ENCODE results near the gene MKKS. TPM values are rescaled to one million over a fixed set of nuclear protein-coding genes. Genes with fewer than 3 reads are reported as not detected.

MKKS gene
- total and polyA plus RNA-seq, 2 donors (not counting 1 experiment from before 2014, with no cell fraction given): 6.0 to 12.6 TPM

DNA sequence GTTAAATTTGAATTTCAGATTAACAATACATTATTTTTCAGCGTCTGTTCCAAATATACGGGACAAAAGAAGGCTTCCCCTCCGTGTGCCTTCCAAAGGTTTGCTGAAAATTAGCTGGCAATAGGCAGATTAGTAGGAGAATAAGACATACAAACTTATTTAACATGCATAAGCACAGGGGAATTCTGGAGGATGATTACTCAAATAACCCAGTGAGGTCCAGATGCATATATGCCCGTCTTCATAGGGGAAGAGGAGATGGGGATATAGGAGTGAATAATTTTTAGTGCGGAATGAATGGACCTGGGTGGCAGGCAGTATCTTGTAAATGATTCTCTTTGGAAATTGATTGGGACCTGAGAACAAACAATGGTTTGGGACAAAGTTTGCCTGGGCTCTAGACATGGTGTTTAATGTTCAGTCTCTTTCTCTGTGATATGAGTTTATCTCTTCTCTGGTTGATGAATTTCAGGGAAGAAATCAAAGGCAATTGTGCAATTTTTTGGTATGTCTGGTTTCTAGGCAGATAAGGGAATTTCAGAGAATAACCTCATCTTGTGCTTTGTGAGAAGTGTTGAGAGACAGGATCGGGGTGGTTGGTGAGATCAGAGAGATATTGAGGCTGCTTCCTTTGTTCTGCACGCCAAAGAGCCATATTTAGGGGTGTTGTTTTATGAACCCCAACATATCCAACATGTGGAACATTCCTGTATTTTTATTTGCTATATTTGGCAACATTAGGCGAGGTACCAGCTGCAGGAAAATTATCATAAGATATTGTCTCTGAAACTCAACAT lies 63.7 kb downstream of the MKKS start:
- H3K4me3 Mint-ChIP-seq: no peak overlapping the region
- WGBS (ENCODE audit: insufficient coverage): 95% methylated on average over 2 of the region's 8 CpGs
- no peak overlapping the region for H3K4me2 ChIP-seq (replicated peaks; ENCODE audit: low read depth, low read length, poor library complexity, severe bottlenecking)
- no peak for DNase-seq
- H3K27me3 Mint-ChIP-seq: peaks cover 23% of the 10 kb centered on the region
- POLR2A ChIA-PET: no interaction called here
- H3K4me3 ChIP-seq (ENCODE audit: control extremely low read depth in 1 of 5, extremely low read depth in 1 of 5, insufficient read depth in 1 of 5, low read depth in 2 of 5, low read length in 4 of 5): no peak overlapping the region
- no peak overlapping the region for H2AFZ ChIP-seq (ENCODE audit: insufficient read depth, low read depth, low read length, poor library complexity, severe bottlenecking)
- no peak overlapping the region for H3K27ac ChIP-seq (ENCODE audit: low read length in 2 of 2)
- no peaks in the 10 kb centered on the region for H3K36me3 ChIP-seq (replicated peaks in 1 of 2; ENCODE audit: control extremely low read depth in 1 of 2, control insufficient read depth in 1 of 2, extremely low read depth in 1 of 2, insufficient read depth in 2 of 2, low read length in 1 of 2)
- no peaks in the 10 kb centered on the region for H4K20me1 ChIP-seq (ENCODE audit: control insufficient read depth, insufficient read depth, low read length, poor library complexity, severe bottlenecking)
- CTCF ChIA-PET: no interaction called here
- H3K9me3 Mint-ChIP-seq (ENCODE audit: insufficient read depth): no peaks in the 10 kb centered on the region
- H3K4me1 Mint-ChIP-seq: no peaks in the 10 kb centered on the region
- no peak for ATAC-seq (ENCODE audit: low read depth)
- no peak overlapping the region for H3K9ac ChIP-seq (ENCODE audit: low read length)
- peaks cover 0 to 5% (median 0%) of the 10 kb centered on the region in 4 experiments for H3K27me3 ChIP-seq (replicated peaks in 1 of 4; ENCODE audit: control extremely low read depth in 1 of 4, control insufficient read depth in 3 of 4, insufficient read depth in 4 of 4, low read length in 3 of 4)
- intact Hi-C loops (cut with micrococcal nuclease): no loop called here
- H3K79me2 ChIP-seq (ENCODE audit: control insufficient read depth, insufficient read depth, low read length): no peaks in the 10 kb centered on the region
- H3K4me1 ChIP-seq (ENCODE audit: control insufficient read depth in 2 of 2, insufficient read depth in 2 of 2, low read length in 2 of 2): no peaks in the 10 kb centered on the region
- H3K9me3 ChIP-seq (ENCODE audit: control extremely low read depth in 1 of 3, control insufficient read depth in 2 of 3, insufficient read depth in 1 of 3, low read length in 2 of 3): no peaks in the 10 kb centered on the region
- H3K27ac Mint-ChIP-seq: no peak overlapping the region
- TF ChIP-seq EZH2 (IDR thresholded peaks at IDR 0.05; ENCODE audit: borderline replicate concordance, insufficient read depth, low read depth, low read length, poor library complexity, severe bottlenecking): no peak
- TF ChIP-seq, protein P1, sequence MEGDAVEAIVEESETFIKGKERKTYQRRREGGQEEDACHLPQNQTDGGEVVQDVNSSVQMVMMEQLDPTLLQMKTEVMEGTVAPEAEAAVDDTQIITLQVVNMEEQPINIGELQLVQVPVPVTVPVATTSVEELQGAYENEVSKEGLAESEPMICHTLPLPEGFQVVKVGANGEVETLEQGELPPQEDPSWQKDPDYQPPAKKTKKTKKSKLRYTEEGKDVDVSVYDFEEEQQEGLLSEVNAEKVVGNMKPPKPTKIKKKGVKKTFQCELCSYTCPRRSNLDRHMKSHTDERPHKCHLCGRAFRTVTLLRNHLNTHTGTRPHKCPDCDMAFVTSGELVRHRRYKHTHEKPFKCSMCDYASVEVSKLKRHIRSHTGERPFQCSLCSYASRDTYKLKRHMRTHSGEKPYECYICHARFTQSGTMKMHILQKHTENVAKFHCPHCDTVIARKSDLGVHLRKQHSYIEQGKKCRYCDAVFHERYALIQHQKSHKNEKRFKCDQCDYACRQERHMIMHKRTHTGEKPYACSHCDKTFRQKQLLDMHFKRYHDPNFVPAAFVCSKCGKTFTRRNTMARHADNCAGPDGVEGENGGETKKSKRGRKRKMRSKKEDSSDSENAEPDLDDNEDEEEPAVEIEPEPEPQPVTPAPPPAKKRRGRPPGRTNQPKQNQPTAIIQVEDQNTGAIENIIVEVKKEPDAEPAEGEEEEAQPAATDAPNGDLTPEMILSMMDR (IDR thresholded peaks at IDR 0.05): no peak

DNA sequence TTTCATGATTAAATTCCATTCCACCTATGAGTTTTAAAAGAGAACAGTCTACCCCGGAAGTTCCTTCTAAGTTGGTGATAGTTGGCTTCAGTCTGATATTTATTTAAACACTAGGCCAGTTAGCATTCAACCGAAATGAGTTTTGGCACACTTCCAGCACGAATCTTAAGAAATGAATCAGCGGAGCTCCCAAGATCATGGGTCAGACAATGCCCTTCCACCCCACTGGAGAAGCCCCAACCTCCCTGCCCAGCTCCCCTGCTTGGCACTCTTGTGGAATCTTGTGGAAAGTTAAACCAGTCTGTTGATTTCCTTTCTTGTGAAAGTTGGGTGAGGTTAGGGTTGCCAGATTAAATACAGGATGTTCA lies 64.3 kb downstream of the MKKS start:
- Mint-ChIP-seq H3K27ac (no peak overlapping the region), H3K4me1 (no peaks in the 10 kb centered on the region), H3K4me3 (no peak overlapping the region), H3K27me3 (peaks cover 23% of the 10 kb centered on the region), H3K9me3 (ENCODE audit: insufficient read depth) (no peaks in the 10 kb centered on the region)
- CTCF ChIA-PET: no interaction called here
- Histone ChIP-seq H3K36me3 (replicated peaks in 1 of 2; ENCODE audit: control extremely low read depth in 1 of 2, control insufficient read depth in 1 of 2, extremely low read depth in 1 of 2, insufficient read depth in 2 of 2, low read length in 1 of 2) (no peaks in the 10 kb centered on the region), H4K20me1 (ENCODE audit: control insufficient read depth, insufficient read depth, low read length, poor library complexity, severe bottlenecking) (no peaks in the 10 kb centered on the region), H3K27ac (ENCODE audit: low read length in 2 of 2) (no peak overlapping the region), H3K4me3 (ENCODE audit: control extremely low read depth in 1 of 5, extremely low read depth in 1 of 5, insufficient read depth in 1 of 5, low read depth in 2 of 5, low read length in 4 of 5) (no peak overlapping the region), H3K9ac (ENCODE audit: low read length) (no peak overlapping the region), H3K79me2 (ENCODE audit: control insufficient read depth, insufficient read depth, low read length) (no peaks in the 10 kb centered on the region), H3K4me1 (ENCODE audit: control insufficient read depth in 2 of 2, insufficient read depth in 2 of 2, low read length in 2 of 2) (no peaks in the 10 kb centered on the region), H3K4me2 (replicated peaks; ENCODE audit: low read depth, low read length, poor library complexity, severe bottlenecking) (no peak overlapping the region), H3K27me3 (replicated peaks in 1 of 4; ENCODE audit: control extremely low read depth in 1 of 4, control insufficient read depth in 3 of 4, insufficient read depth in 4 of 4, low read length in 3 of 4) (peaks cover 0 to 5% (median 0%) of the 10 kb centered on the region in 4 experiments), H3K9me3 (ENCODE audit: control extremely low read depth in 1 of 3, control insufficient read depth in 2 of 3, insufficient read depth in 1 of 3, low read length in 2 of 3) (no peaks in the 10 kb centered on the region), H2AFZ (ENCODE audit: insufficient read depth, low read depth, low read length, poor library complexity, severe bottlenecking) (no peak overlapping the region)
- no CpG with 5 or more reads among the region's 4 CpGs for WGBS (ENCODE audit: insufficient coverage)
- intact Hi-C loops (cut with micrococcal nuclease): no loop called here
- TF ChIP-seq, protein P1 (IDR thresholded peaks at IDR 0.05): no peak
- no peak for TF ChIP-seq EZH2 (IDR thresholded peaks at IDR 0.05; ENCODE audit: borderline replicate concordance, insufficient read depth, low read depth, low read length, poor library complexity, severe bottlenecking)
- no peak for ATAC-seq (ENCODE audit: low read depth)
- POLR2A ChIA-PET: no interaction called here
- DNase-seq: no peak
